K562 (cell line): Measurements from ENCODE around the gene C1orf74. TPM values are rescaled to one million over a fixed set of nuclear protein-coding genes. Genes with fewer than 3 reads are reported as not detected.
A peak's percentile ranks its signal among the peaks of the same experiment; 100 is the strongest.

ENCODE experiments used
- CBX8 ChIP-seq: fragments of 200-600 bp; sonication (generic); IDR thresholded peaks from 2 replicates; pipeline ENCODE4 v1.6.1; 2012; ENCODE audit warnings: borderline replicate concordance, mixed run types, low read depth, mild to moderate bottlenecking, moderate library complexity, mixed read lengths, low read length, control low read depth, inconsistent platforms; ENCODE audit not compliant: poor library complexity, severe bottlenecking; ENCODE audit errors: extremely low read depth
- FOXA1 ChIP-seq: fragments of 450-650 bp; IDR thresholded peaks from 2 replicates; pipeline ENCODE4 v1.6.1; 2016; ENCODE audit warnings: mild to moderate bottlenecking, borderline replicate concordance
- HDAC3 ChIP-seq: fragments of 450-650 bp; IDR thresholded peaks from 2 replicates; pipeline ENCODE4 v1.6.1; 2018; ENCODE audit warnings: borderline replicate concordance, mild to moderate bottlenecking, moderate library complexity; ENCODE audit not compliant: partially characterized antibody
- KAT2B ChIP-seq: IDR thresholded peaks from one replicate; pipeline ENCODE4 v1.6.1; 2012; ENCODE audit warnings: low read depth, mild to moderate bottlenecking, control low read depth, inconsistent platforms, low read length, moderate library complexity
- MAFG ChIP-seq: fragments of 450-650 bp; conservative IDR thresholded peaks from 2 replicates; pipeline ENCODE4 v1.6.1; 2016; ENCODE audit warnings: missing genetic modification characterization, missing compliant biosample characterization
- NONO ChIP-seq, 2 experiments: fragments of 200-400 bp in 1 of 2; fragments of 450-650 bp in 1 of 2; formaldehyde crosslinking in 1 of 2; IDR thresholded peaks; 2 replicates each; pipeline ENCODE4 v1.6.1; 2017; ENCODE audit warnings: low read depth in 2 of 2, mild to moderate bottlenecking in 2 of 2, moderate library complexity in 2 of 2, low read length in 1 of 2
- NR4A1 ChIP-seq, 2 experiments: fragments of 250-450 bp in 1 of 2; fragments of 450-650 bp in 1 of 2; sonication (Bioruptor Pico) in 1 of 2; IDR thresholded peaks; 2 replicates each; pipeline versions ENCODE4 v1.4.0 to v1.6.1; 2016 to 2020; ENCODE audit warnings: mild to moderate bottlenecking in 2 of 2, missing compliant biosample characterization in 1 of 2, missing genetic modification characterization in 1 of 2, moderate library complexity in 1 of 2
- PRMT5 ChIP-seq: sonication (generic); formaldehyde crosslinking; IDR thresholded peaks from 2 replicates; pipeline ENCODE4 v1.5.0; 2020; ENCODE audit warnings: missing genetic modification reagents
- RAD21 ChIP-seq, 2 experiments: fragments of 250-450 bp in 1 of 2; fragments of 450-650 bp in 1 of 2; sonication (Bioruptor Pico) in 1 of 2; formaldehyde crosslinking in 1 of 2; IDR thresholded peaks in 1 of 2; conservative IDR thresholded peaks in 1 of 2; 2 replicates each; pipeline versions ENCODE4 v1.4.0 to v1.8.0; 2020 to 2022; ENCODE audit warnings: mild to moderate bottlenecking in 2 of 2, moderate library complexity in 1 of 2
- RBM17 ChIP-seq: fragments of 200-400 bp; formaldehyde crosslinking; IDR thresholded peaks from 2 replicates; pipeline ENCODE4 v1.6.1; 2017; ENCODE audit warnings: low read depth, mild to moderate bottlenecking, low read length, borderline replicate concordance
- SAFB ChIP-seq: fragments of 200-400 bp; formaldehyde crosslinking; IDR thresholded peaks from 2 replicates; pipeline ENCODE4 v1.6.1; 2017; ENCODE audit warnings: low read depth, low read length, borderline replicate concordance
- TSHZ1 ChIP-seq: fragments of 250-450 bp; sonication (Bioruptor Pico); IDR thresholded peaks from 2 replicates; pipeline ENCODE4 v1.4.0; 2020; ENCODE audit warnings: mild to moderate bottlenecking, moderate library complexity
- ZNF12 ChIP-seq: sonication (generic); formaldehyde crosslinking; IDR thresholded peaks from 2 replicates; pipeline ENCODE4 v1.4.0; 2020; ENCODE audit warnings: mild to moderate bottlenecking, missing genetic modification reagents
- ZNF124 ChIP-seq: sonication (generic); formaldehyde crosslinking; IDR thresholded peaks from 2 replicates; pipeline ENCODE4 v1.8.1; 2022; ENCODE audit warnings: missing genetic modification reagents
- ZNF217 ChIP-seq: sonication (generic); formaldehyde crosslinking; IDR thresholded peaks from 2 replicates; pipeline ENCODE4 v1.8.0; 2022; ENCODE audit warnings: mild to moderate bottlenecking, missing genetic modification reagents
- polyA plus RNA-seq, 8 experiments: library from polyadenylated mRNA; depleted of rRNA in 4 of 8; stranded (reverse) in 5 of 8; unstranded in 3 of 8; fragments of >200 nt; fragmentation: Nextera tagmentation in 2 of 8; fragmentation: Illumina TruSeq in 1 of 8; extraction: Ambion mirVana in 2 of 8; extraction: Trizol in 1 of 8; gene quantifications; 2 replicates each; pipeline versions ENCODE4 v1.2.1 to v1.2.3, GENCODE V29; 2011 to 2014; ENCODE audit warnings: inconsistent platforms in 1 of 8, missing spikeins in 1 of 8
- total RNA-seq, 7 experiments: library from RNA; depleted of rRNA in 6 of 7; stranded (reverse); fragments of >200 nt in 6 of 7; fragmentation: Illumina TruSeq in 2 of 7; extraction: Trizol in 2 of 7; gene quantifications; 2 replicates each; pipeline versions ENCODE4 v1.2.1 to v1.2.3, GENCODE V29; 2011 to 2021; ENCODE audit warnings: low replicate concordance in 1 of 7
- TF ChIP-seq, protein P1 (sequence below), 2 experiments: fragments of 200-800 bp in 1 of 2; sonication (Bioruptor generic) in 1 of 2; sonication (generic) in 1 of 2; formaldehyde crosslinking in 1 of 2; IDR thresholded peaks in 1 of 2; conservative IDR thresholded peaks in 1 of 2; 2 replicates each; pipeline versions ENCODE4 v1.5.0 to v1.6.1; 2016 to 2020; ENCODE audit warnings: missing compliant biosample characterization in 1 of 2, missing genetic modification characterization in 1 of 2, missing genetic modification reagents in 1 of 2
- TF ChIP-seq, protein P2 (sequence below): IDR thresholded peaks from 3 replicates; pipeline ENCODE4 v1.6.1; 2011; ENCODE audit warnings: borderline replicate concordance, mild to moderate bottlenecking, moderate library complexity; ENCODE audit not compliant: insufficient read length; ENCODE audit errors: extremely low read depth

The C1orf74 gene
- total and polyA plus RNA-seq, 9 of the 15 experiments (the other 6 are each of a cell fraction or from before 2014, with no cell fraction given) = 4.0 to 7.6 (median 5.7) TPM

GRCh38 chr1:209827384-209828262 lies 43.3 kb upstream of the C1orf74 start, which contains the start of gene UTP25 (continued):
- TF ChIP-seq RAD21 (CRISPR knock-in tag; conservative IDR thresholded peaks at IDR 0.05 in 1 of 2, IDR thresholded peaks at IDR 0.05 in 1 of 2) = peak; percentile 48 to 55
- no peak for TF ChIP-seq ZNF124 (CRISPR knock-in tag)
- TF ChIP-seq ZNF217 = no peak
- TF ChIP-seq RBM17 = no peak
- TF ChIP-seq MAFG (tag) = no peak
- TF ChIP-seq, protein P1, sequence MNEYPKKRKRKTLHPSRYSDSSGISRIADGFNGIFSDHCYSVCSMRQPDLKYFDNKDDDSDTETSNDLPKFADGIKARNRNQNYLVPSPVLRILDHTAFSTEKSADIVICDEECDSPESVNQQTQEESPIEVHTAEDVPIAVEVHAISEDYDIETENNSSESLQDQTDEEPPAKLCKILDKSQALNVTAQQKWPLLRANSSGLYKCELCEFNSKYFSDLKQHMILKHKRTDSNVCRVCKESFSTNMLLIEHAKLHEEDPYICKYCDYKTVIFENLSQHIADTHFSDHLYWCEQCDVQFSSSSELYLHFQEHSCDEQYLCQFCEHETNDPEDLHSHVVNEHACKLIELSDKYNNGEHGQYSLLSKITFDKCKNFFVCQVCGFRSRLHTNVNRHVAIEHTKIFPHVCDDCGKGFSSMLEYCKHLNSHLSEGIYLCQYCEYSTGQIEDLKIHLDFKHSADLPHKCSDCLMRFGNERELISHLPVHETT (CRISPR knock-in tag; conservative IDR thresholded peaks at IDR 0.05 in 1 of 2, IDR thresholded peaks at IDR 0.05 in 1 of 2) = peak in 1 of 2 experiments; percentile 65; a peak in 2 of 4 replicates
- TF ChIP-seq SAFB = no peak
- TF ChIP-seq HDAC3 = peak; percentile 61
- TF ChIP-seq NONO (IDR thresholded peaks at IDR 0.05; ENCODE audit: low read depth in 2 of 2, low read length in 1 of 2) = no peak
- TF ChIP-seq PRMT5 (CRISPR knock-in tag) = no peak
- TF ChIP-seq, protein P2, sequence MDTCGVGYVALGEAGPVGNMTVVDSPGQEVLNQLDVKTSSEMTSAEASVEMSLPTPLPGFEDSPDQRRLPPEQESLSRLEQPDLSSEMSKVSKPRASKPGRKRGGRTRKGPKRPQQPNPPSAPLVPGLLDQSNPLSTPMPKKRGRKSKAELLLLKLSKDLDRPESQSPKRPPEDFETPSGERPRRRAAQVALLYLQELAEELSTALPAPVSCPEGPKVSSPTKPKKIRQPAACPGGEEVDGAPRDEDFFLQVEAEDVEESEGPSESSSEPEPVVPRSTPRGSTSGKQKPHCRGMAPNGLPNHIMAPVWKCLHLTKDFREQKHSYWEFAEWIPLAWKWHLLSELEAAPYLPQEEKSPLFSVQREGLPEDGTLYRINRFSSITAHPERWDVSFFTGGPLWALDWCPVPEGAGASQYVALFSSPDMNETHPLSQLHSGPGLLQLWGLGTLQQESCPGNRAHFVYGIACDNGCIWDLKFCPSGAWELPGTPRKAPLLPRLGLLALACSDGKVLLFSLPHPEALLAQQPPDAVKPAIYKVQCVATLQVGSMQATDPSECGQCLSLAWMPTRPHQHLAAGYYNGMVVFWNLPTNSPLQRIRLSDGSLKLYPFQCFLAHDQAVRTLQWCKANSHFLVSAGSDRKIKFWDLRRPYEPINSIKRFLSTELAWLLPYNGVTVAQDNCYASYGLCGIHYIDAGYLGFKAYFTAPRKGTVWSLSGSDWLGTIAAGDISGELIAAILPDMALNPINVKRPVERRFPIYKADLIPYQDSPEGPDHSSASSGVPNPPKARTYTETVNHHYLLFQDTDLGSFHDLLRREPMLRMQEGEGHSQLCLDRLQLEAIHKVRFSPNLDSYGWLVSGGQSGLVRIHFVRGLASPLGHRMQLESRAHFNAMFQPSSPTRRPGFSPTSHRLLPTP = no peak
- TF ChIP-seq KAT2B = no peak
- TF ChIP-seq CBX8 = no peak
- no peak for TF ChIP-seq FOXA1
- no peak for TF ChIP-seq TSHZ1
- TF ChIP-seq NR4A1 (CRISPR knock-in tag; IDR thresholded peaks at IDR 0.05) = no peak
- TF ChIP-seq NR4A1 (tag; IDR thresholded peaks at IDR 0.05) = no peak; the same call in 1 of the 2 replicates
- peak; percentile 79; the same call in 1 of the 2 replicates for TF ChIP-seq ZNF12 (CRISPR knock-in tag)
